HEK293 (cell line): ENCODE data around the gene HSPB2.

Experiments used
- CTCF ChIA-PET: fragments of 350-600 bp; formaldehyde crosslinking; extraction: SDS; loops from one replicate; lab custom pipeline; 2021; ENCODE audit warnings: antibody characterized with exemption; lab: Yijun Ruan, JAX
- POLR2A ChIA-PET: fragments of 300-600 bp; formaldehyde crosslinking; extraction: SDS; loops from one replicate; lab custom pipeline; 2020; ENCODE audit warnings: antibody characterized with exemption, inconsistent platforms; lab: Yijun Ruan, JAX
- H3K27ac ChIP-seq: fragments of 200-500 bp; sonication (Bioruptor generic); 2 replicates; pipeline ENCODE4 v1.5.1; 2014; ENCODE audit warnings: low read depth, low read length, control low read depth, inconsistent platforms; ENCODE audit errors: extremely low read depth
- H3K36me3 ChIP-seq, 2 experiments: fragments of 200-500 bp in 1 of 2; sonication (Bioruptor generic) in 1 of 2; 1 replicate in 1 of 2; 2 replicates in 1 of 2; pipeline ENCODE4 v1.5.1; 2014 to 2017; ENCODE audit warnings: inconsistent platforms in 2 of 2, low read length in 2 of 2; ENCODE audit not compliant: control insufficient read depth in 2 of 2, insufficient read depth in 1 of 2
- H3K4me1 ChIP-seq: fragments of 200-500 bp; sonication (Bioruptor generic); 2 replicates; pipeline ENCODE4 v1.5.1; 2014; ENCODE audit warnings: mild to moderate bottlenecking, low read length, inconsistent platforms; ENCODE audit not compliant: control insufficient read depth, insufficient read depth
- H3K4me3 ChIP-seq: 2 replicates; pipeline ENCODE4 v1.5.1; 2011; ENCODE audit warnings: low read depth, mild to moderate bottlenecking, control low read depth, low read length, moderate library complexity
- H3K9me3 ChIP-seq: fragments of 200-500 bp; sonication (Bioruptor generic); 2 replicates; pipeline ENCODE4 v1.5.1; 2014; ENCODE audit warnings: low read depth, low read length, inconsistent platforms; ENCODE audit not compliant: control insufficient read depth, insufficient read depth
- GLIS1 ChIP-seq: fragments of 450-650 bp; formaldehyde crosslinking; IDR thresholded peaks from 2 replicates; pipeline ENCODE4 v1.5.1; 2016; ENCODE audit warnings: missing biosample characterization, missing genetic modification characterization
- OSR2 ChIP-seq: fragments of 450-650 bp; formaldehyde crosslinking; IDR thresholded peaks from 2 replicates; pipeline ENCODE4 v1.5.1; 2016; ENCODE audit warnings: missing biosample characterization, missing genetic modification characterization
- SCRT2 ChIP-seq: fragments of 450-650 bp; formaldehyde crosslinking; IDR thresholded peaks from 2 replicates; pipeline ENCODE4 v1.5.1; 2016; ENCODE audit warnings: missing biosample characterization, missing genetic modification characterization
- ZNF112 ChIP-seq: fragments of 450-650 bp; formaldehyde crosslinking; IDR thresholded peaks from 2 replicates; pipeline ENCODE4 v1.5.0; 2017; ENCODE audit warnings: missing biosample characterization, missing genetic modification characterization
- ZNF174 ChIP-seq: fragments of 450-650 bp; formaldehyde crosslinking; IDR thresholded peaks from 2 replicates; pipeline ENCODE4 v1.5.0; 2017; ENCODE audit warnings: missing biosample characterization, mild to moderate bottlenecking, missing genetic modification characterization
- ZNF2 ChIP-seq: fragments of 450-650 bp; formaldehyde crosslinking; IDR thresholded peaks from 2 replicates; pipeline ENCODE4 v1.5.1; 2016; ENCODE audit warnings: missing biosample characterization, missing genetic modification characterization
- ZNF335 ChIP-seq: fragments of 450-650 bp; formaldehyde crosslinking; conservative IDR thresholded peaks from 2 replicates; pipeline ENCODE4 v1.5.1; 2016; ENCODE audit warnings: missing biosample characterization, missing genetic modification characterization
- ZNF621 ChIP-seq: fragments of 450-650 bp; formaldehyde crosslinking; IDR thresholded peaks from 2 replicates; pipeline ENCODE4 v1.5.1; 2017; ENCODE audit warnings: missing biosample characterization, missing genetic modification characterization
- ZNF624 ChIP-seq: fragments of 450-650 bp; formaldehyde crosslinking; IDR thresholded peaks from 2 replicates; pipeline ENCODE4 v1.5.1; 2017; ENCODE audit warnings: missing biosample characterization, missing genetic modification characterization
- ZNF660 ChIP-seq: fragments of 450-650 bp; IDR thresholded peaks from 2 replicates; pipeline ENCODE4 v1.5.1; 2018; ENCODE audit warnings: missing biosample characterization, mild to moderate bottlenecking, missing genetic modification characterization
- TF ChIP-seq, protein P1 (sequence below): fragments of 450-650 bp; formaldehyde crosslinking; IDR thresholded peaks from 2 replicates; pipeline ENCODE4 v1.5.1; 2016; ENCODE audit warnings: missing biosample characterization, missing genetic modification characterization
- TF ChIP-seq, protein P2 (sequence below): fragments of 450-650 bp; formaldehyde crosslinking; IDR thresholded peaks from 2 replicates; pipeline ENCODE4 v1.5.1; 2016; ENCODE audit warnings: missing biosample characterization, missing genetic modification characterization
- TF ChIP-seq, protein P3 (sequence below): fragments of 450-650 bp; formaldehyde crosslinking; conservative IDR thresholded peaks from 2 replicates; pipeline ENCODE4 v1.5.1; 2016; ENCODE audit warnings: low read depth, missing biosample characterization, missing genetic modification characterization
- TF ChIP-seq, protein P4 (sequence below): fragments of 450-650 bp; IDR thresholded peaks from 2 replicates; pipeline ENCODE4 v1.5.1; 2018; ENCODE audit warnings: missing biosample characterization, mild to moderate bottlenecking, missing genetic modification characterization
- TF ChIP-seq, protein P5 (sequence below): fragments of 450-650 bp; formaldehyde crosslinking; IDR thresholded peaks from 2 replicates; pipeline ENCODE4 v1.5.1; 2017; ENCODE audit warnings: missing biosample characterization, missing genetic modification characterization

HSPB2 gene

DNA sequence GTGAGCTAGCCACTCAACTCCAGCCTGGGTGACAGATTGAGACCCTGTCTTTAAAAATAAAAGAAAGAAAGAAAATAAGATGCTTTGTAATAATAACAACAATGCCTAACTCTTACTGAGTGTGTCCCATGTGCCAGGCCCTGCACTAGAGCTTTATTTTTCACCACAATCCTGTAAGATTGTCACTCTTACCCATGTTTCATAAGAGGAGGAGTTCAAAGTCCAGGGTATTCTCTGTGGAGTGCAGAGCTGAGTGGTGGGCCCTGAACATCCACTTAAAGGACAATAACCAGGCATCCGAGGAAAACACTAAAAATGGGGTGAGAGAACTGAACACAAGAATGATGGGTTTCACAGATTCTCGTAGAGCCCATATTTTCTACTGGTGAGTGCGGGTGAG, 5.3 kb downstream of the HSPB2 start (continued):
- TF ChIP-seq, protein P1, sequence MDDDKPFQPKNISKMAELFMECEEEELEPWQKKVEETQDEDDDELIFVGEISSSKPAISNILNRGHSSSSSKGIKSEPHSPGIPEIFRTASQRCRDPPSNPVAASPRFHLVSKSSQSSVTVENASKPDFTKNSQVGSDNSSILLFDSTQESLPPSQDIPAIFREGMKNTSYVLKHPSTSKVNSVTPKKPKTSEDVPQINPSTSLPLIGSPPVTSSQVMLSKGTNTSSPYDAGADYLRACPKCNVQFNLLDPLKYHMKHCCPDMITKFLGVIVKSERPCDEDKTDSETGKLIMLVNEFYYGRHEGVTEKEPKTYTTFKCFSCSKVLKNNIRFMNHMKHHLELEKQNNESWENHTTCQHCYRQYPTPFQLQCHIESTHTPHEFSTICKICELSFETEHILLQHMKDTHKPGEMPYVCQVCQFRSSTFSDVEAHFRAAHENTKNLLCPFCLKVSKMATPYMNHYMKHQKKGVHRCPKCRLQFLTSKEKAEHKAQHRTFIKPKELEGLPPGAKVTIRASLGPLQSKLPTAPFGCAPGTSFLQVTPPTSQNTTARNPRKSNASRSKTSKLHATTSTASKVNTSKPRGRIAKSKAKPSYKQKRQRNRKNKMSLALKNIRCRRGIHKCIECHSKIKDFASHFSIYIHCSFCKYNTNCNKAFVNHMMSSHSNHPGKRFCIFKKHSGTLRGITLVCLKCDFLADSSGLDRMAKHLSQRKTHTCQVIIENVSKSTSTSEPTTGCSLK = no peak
- no peak for TF ChIP-seq ZNF112
- TF ChIP-seq, protein P2, sequence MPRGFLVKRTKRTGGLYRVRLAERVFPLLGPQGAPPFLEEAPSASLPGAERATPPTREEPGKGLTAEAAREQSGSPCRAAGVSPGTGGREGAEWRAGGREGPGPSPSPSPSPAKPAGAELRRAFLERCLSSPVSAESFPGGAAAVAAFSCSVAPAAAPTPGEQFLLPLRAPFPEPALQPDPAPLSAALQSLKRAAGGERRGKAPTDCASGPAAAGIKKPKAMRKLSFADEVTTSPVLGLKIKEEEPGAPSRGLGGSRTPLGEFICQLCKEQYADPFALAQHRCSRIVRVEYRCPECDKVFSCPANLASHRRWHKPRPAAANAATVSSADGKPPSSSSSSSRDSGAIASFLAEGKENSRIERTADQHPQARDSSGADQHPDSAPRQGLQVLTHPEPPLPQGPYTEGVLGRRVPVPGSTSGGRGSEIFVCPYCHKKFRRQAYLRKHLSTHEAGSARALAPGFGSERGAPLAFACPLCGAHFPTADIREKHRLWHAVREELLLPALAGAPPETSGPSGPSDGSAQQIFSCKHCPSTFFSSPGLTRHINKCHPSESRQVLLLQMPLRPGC (tag by site-specific recombination) = no peak
- no peak for TF ChIP-seq ZNF621
- TF ChIP-seq, all 188 proteins: peak for 0

DNA sequence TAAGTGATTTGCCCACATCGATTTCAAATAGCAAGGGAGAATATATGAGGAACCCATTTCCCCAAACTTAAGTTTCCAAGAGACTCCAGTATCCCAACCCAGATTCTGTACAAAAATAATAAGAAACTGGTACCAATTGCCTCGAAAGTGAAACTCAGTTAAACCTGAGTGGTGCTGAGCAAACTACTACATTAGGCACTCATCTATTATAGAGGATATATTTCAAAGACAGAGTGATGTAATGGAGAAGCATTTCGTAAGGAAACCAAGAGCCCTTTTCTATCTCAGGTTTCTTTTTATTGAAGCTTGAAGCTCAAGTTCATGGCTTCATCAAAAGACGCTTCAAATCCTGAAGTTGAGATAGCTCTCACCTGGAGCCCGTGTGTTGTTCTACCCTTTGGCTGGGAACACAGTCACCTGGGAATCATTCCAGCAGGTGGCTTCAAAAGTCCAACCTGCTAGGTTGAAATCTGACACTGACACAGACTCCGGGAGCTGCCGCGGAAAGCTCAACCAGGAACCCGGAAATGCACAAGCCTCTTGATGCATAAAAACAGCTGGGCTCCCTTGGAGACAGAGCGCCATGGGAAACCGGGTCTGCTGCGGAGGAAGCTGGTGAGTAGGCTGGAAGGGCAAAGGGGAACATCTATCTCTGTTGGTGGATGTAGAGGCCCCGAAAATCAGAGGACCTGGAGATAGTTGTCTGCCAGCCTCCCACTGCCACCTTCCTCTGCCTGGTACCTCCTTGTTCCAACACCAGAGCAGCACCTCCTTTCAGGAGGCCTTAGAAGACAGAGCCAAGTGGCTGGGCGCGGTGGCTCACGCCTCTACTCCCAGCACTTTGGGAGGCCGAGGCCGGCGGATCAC, 6.1 kb downstream of the HSPB2 start, which contains the start of gene C11orf52:
TSS of gene C11orf52 (plus strand) at position 524 of the 867 bp plus-strand sequence. CDS start at position 584, 60 bp downstream.
- ChIA-PET POLR2A (interaction anchor here (1.4 to 1.6 kb wide), 2 partner anchors 8 to 36 kb away, joined by 4 to 16 read pairs; no protein-coding TSS in a partner anchor), CTCF (interaction anchor here (0.5 to 1.9 kb wide), 6 partner anchors 8 to 459 kb away, joined by 3 to 8 read pairs (median 4); no protein-coding TSS in a partner anchor)
- no peaks in the 10 kb centered on the region for H3K36me3 ChIP-seq
- no peak within 1 kb of the TSS; the same call in 1 of the 2 replicates for H3K4me3 ChIP-seq
- no peaks in the 10 kb centered on the region for H3K9me3 ChIP-seq
- TF ChIP-seq GLIS1 (tag by site-specific recombination) = peak; percentile 8; the same call in 1 of the 2 replicates
- 0 out of 2 replicates have a peak, but pooled peaks have one; percentile 26 for TF ChIP-seq ZNF660 (tag by site-specific recombination)
- TF ChIP-seq SCRT2 (tag by site-specific recombination) = peak; percentile 81
- TF ChIP-seq, protein P3, sequence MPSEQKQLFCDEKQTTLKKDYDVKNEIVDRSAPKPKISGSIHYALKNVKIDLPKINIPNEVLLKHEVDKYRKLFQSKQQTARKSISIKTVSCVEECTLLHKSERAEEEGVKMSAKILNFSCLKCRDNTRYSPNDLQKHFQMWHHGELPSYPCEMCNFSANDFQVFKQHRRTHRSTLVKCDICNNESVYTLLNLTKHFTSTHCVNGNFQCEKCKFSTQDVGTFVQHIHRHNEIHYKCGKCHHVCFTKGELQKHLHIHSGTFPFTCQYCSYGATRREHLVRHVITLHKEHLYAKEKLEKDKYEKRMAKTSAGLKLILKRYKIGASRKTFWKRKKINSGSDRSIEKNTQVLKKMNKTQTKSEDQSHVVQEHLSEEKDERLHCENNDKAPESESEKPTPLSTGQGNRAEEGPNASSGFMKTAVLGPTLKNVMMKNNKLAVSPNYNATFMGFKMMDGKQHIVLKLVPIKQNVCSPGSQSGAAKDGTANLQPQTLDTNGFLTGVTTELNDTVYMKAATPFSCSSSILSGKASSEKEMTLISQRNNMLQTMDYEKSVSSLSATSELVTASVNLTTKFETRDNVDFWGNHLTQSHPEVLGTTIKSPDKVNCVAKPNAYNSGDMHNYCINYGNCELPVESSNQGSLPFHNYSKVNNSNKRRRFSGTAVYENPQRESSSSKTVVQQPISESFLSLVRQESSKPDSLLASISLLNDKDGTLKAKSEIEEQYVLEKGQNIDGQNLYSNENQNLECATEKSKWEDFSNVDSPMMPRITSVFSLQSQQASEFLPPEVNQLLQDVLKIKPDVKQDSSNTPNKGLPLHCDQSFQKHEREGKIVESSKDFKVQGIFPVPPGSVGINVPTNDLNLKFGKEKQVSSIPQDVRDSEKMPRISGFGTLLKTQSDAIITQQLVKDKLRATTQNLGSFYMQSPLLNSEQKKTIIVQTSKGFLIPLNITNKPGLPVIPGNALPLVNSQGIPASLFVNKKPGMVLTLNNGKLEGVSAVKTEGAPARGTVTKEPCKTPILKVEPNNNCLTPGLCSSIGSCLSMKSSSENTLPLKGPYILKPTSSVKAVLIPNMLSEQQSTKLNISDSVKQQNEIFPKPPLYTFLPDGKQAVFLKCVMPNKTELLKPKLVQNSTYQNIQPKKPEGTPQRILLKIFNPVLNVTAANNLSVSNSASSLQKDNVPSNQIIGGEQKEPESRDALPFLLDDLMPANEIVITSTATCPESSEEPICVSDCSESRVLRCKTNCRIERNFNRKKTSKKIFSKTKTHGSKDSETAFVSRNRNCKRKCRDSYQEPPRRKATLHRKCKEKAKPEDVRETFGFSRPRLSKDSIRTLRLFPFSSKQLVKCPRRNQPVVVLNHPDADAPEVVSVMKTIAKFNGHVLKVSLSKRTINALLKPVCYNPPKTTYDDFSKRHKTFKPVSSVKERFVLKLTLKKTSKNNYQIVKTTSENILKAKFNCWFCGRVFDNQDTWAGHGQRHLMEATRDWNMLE (tag by site-specific recombination) = peak; percentile 30; the same call in 1 of the 2 replicates
- 0 out of 2 replicates have a peak, but pooled peaks have one; percentile 7 for TF ChIP-seq ZNF2 (tag by site-specific recombination)
- TF ChIP-seq, protein P4, sequence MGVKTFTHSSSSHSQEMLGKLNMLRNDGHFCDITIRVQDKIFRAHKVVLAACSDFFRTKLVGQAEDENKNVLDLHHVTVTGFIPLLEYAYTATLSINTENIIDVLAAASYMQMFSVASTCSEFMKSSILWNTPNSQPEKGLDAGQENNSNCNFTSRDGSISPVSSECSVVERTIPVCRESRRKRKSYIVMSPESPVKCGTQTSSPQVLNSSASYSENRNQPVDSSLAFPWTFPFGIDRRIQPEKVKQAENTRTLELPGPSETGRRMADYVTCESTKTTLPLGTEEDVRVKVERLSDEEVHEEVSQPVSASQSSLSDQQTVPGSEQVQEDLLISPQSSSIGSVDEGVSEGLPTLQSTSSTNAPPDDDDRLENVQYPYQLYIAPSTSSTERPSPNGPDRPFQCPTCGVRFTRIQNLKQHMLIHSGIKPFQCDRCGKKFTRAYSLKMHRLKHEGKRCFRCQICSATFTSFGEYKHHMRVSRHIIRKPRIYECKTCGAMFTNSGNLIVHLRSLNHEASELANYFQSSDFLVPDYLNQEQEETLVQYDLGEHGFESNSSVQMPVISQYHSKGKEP = peak; percentile 94
- no peak for TF ChIP-seq ZNF624 (tag by site-specific recombination)
- TF ChIP-seq ZNF174 = no peak
- peak; percentile 31 for TF ChIP-seq ZNF335 (tag by site-specific recombination)
- TF ChIP-seq, protein P5, sequence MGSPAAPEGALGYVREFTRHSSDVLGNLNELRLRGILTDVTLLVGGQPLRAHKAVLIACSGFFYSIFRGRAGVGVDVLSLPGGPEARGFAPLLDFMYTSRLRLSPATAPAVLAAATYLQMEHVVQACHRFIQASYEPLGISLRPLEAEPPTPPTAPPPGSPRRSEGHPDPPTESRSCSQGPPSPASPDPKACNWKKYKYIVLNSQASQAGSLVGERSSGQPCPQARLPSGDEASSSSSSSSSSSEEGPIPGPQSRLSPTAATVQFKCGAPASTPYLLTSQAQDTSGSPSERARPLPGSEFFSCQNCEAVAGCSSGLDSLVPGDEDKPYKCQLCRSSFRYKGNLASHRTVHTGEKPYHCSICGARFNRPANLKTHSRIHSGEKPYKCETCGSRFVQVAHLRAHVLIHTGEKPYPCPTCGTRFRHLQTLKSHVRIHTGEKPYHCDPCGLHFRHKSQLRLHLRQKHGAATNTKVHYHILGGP = no peak
- TF ChIP-seq OSR2 (tag by site-specific recombination) = 0 out of 2 replicates have a peak, but pooled peaks have one; percentile 22
- H3K27ac ChIP-seq = no peak within 1 kb of the TSS
- no peaks in the 10 kb centered on the region for H3K4me1 ChIP-seq
